ENCODE results near the gene SORBS1.

The SORBS1 gene

GRCh38 chr10:95324436-95325268 lies 236.5 kb downstream of the SORBS1 start:
- no peak for DNase-seq (ENCODE audit: low read depth, low spot score)

GRCh38 chr10:95321554-95322301 lies 239.4 kb downstream of the SORBS1 start:
- DNase-seq (ENCODE audit: low read depth, low spot score): no peak

- DNase-seq (ENCODE audit: low read depth, low spot score): no peak
These were observed 241.9 kb downstream of the SORBS1 start for GRCh38 chr10:95319239-95319638.

GRCh38 chr10:95315509-95315908 lies 245.7 kb downstream of the SORBS1 start:
- no peak for DNase-seq (ENCODE audit: low read depth, low spot score)

GRCh38 chr10:95314192-95314918 lies 246.8 kb downstream of the SORBS1 start:
- DNase-seq (ENCODE audit: low read depth, low spot score): no peak

- DNase-seq (ENCODE audit: low read depth, low spot score): no peak
These were observed 248.1 kb downstream of the SORBS1 start for GRCh38 chr10:95312986-95313495.

GRCh38 chr10:95312257-95312656 lies 248.9 kb downstream of the SORBS1 start:
- no peak for DNase-seq (ENCODE audit: low read depth, low spot score)

GRCh38 chr10:95309958-95310357 lies 251.2 kb downstream of the SORBS1 start:
- no peak for DNase-seq (ENCODE audit: low read depth, low spot score)

- peak; percentile 90 for DNase-seq (ENCODE audit: low read depth, low spot score)
These were observed 252.5 kb downstream of the SORBS1 start for GRCh38 chr10:95308389-95309302.

GRCh38 chr10:95306851-95307250 lies 254.3 kb downstream of the SORBS1 start:
- no peak for DNase-seq (ENCODE audit: low read depth, low spot score)

- DNase-seq (ENCODE audit: low read depth, low spot score): no peak
These were observed 254.9 kb downstream of the SORBS1 start for GRCh38 chr10:95306318-95306650.

GRCh38 chr10:95305606-95306317 lies 255.4 kb downstream of the SORBS1 start:
- DNase-seq (ENCODE audit: low read depth, low spot score): no peak

- DNase-seq (ENCODE audit: low read depth, low spot score): no peak
These were observed 256.2 kb downstream of the SORBS1 start for GRCh38 chr10:95304976-95305375.

GRCh38 chr10:95304463-95304862 lies 256.7 kb downstream of the SORBS1 start:
- no peak for DNase-seq (ENCODE audit: low read depth, low spot score)

GRCh38 chr10:95303950-95304349 lies 257.2 kb downstream of the SORBS1 start:
- DNase-seq (ENCODE audit: low read depth, low spot score): no peak

GRCh38 chr10:95303535-95303934 lies 257.6 kb downstream of the SORBS1 start:
- no peak for DNase-seq (ENCODE audit: low read depth, low spot score)

- DNase-seq (ENCODE audit: low read depth, low spot score): no peak
These were observed 261.1 kb downstream of the SORBS1 start for GRCh38 chr10:95300022-95300539.

- no peak for DNase-seq (ENCODE audit: low read depth, low spot score)
These were observed 263.8 kb downstream of the SORBS1 start for GRCh38 chr10:95297402-95297801.

- DNase-seq (ENCODE audit: low read depth, low spot score): no peak
These were observed 264.4 kb downstream of the SORBS1 start for GRCh38 chr10:95296764-95297163.

Data from smooth muscle cell of the brain vasculature (primary cell).